GM19023 (cell line): Measurements from ENCODE around the gene EP300.

Source experiments
- ATAC-seq: cut with Tn5 transposase; IDR thresholded peaks from one replicate; pipeline ENCODE4 v1.9.1; 2021; ENCODE audit warnings: mild to moderate bottlenecking, moderate library complexity; ENCODE audit not compliant: unreplicated experiment

The EP300 gene

GRCh38 chr22:41204066-41204465 lies 111.7 kb downstream of the EP300 start:
- ATAC-seq, result no peak

- ATAC-seq, result peak; percentile 96
These were observed 112.9 kb downstream of the EP300 start, which contains the start of gene L3MBTL2 for GRCh38 chr22:41204992-41205900. TSS of gene L3MBTL2 (plus strand) at chr22:41205312. CDS start at chr22:41205363, 51 bp downstream.

GRCh38 chr22:41206719-41207118 lies 114.3 kb downstream of the EP300 start:
- ATAC-seq, result no peak

- no peak for ATAC-seq
These were observed 123.0 kb downstream of the EP300 start for GRCh38 chr22:41215409-41215808.

- ATAC-seq, result no peak
These were observed 123.5 kb downstream of the EP300 start for GRCh38 chr22:41215926-41216325.

- ATAC-seq, result no peak
These were observed 124.6 kb downstream of the EP300 start for GRCh38 chr22:41216984-41217383.

GRCh38 chr22:41217553-41218157 lies 125.3 kb downstream of the EP300 start:
- no peak for ATAC-seq

GRCh38 chr22:41222846-41223507 lies 130.6 kb downstream of the EP300 start:
- no peak for ATAC-seq

- ATAC-seq, result no peak
These were observed 131.1 kb downstream of the EP300 start for GRCh38 chr22:41223535-41223934.

GRCh38 chr22:41226723-41227655 lies 134.6 kb downstream of the EP300 start:
- ATAC-seq, result no peak

GRCh38 chr22:41229215-41229614 lies 136.8 kb downstream of the EP300 start:
- no peak for ATAC-seq
